Measurements from ENCODE around the gene CD96. TPM values are rescaled to one million over a fixed set of nuclear protein-coding genes. Genes with fewer than 3 reads are reported as not detected.

CD96 gene
- total and polyA plus RNA-seq, 2 donors (not counting 3 experiments of a cell fraction or from before 2014, with no cell fraction given): not detected

DNA sequence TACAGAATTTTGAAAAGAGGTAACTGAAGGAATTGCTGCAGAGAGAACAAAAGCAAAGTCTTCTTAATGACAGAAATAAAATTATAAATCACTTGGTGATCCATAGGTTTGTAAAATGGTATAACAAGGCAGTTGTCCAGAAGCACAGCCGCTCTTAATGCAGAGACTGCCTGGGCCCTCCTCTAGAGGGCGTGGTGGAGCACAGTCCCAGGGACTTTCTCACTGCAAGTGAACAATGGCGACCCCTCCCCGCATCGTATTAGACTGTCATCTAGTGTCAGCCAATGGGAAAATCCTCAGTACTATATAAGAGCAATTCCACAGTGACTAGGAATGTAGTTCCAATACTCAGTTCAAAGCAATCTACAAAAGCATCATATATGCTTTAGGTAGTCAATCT, 79.5 kb downstream of the CD96 start:
- no peak overlapping the region for H2AFZ ChIP-seq (ENCODE audit: low read depth, low read length)
- H3K9ac ChIP-seq (replicated peaks; ENCODE audit: extremely low read depth, insufficient read depth, low read length): no peak overlapping the region
- no peak overlapping the region for H3K4me3 ChIP-seq (replicated peaks in 1 of 3; ENCODE audit: insufficient read depth in 1 of 3, low read depth in 1 of 3, low read length in 3 of 3)
- no peaks in the 10 kb centered on the region for H3K4me1 ChIP-seq (ENCODE audit: control insufficient read depth, extremely low read depth, insufficient read depth, low read length)
- dilution Hi-C loops (cut with MboI; ENCODE audit: extremely low pct_ligation_motif_present, low sequenced_read_pairs) (no loop called here), intact Hi-C loops (cut with micrococcal nuclease) (no loop called here)
- no peak overlapping the region for H3K27ac ChIP-seq (ENCODE audit: insufficient read depth, low read depth, low read length)
- H3K36me3 ChIP-seq (ENCODE audit: control insufficient read depth in 2 of 2, extremely low read depth in 1 of 2, insufficient read depth in 2 of 2, low read length in 2 of 2): no peaks in the 10 kb centered on the region
- no peaks in the 10 kb centered on the region for H3K9me3 ChIP-seq (replicated peaks; ENCODE audit: control insufficient read depth, insufficient read depth, low read length)
- no peaks in the 10 kb centered on the region for H3K79me2 ChIP-seq (ENCODE audit: control insufficient read depth, insufficient read depth, low read length)
- DNase-seq (ENCODE audit: low read depth, low spot score): peak; percentile 8
- POLR2A ChIA-PET: no interaction called here
- CTCF ChIA-PET: no interaction called here
- TF ChIP-seq CTCF (IDR thresholded peaks at IDR 0.05; ENCODE audit: extremely low read depth in 1 of 2, insufficient read depth in 1 of 2, low read depth in 1 of 2, low read length in 2 of 2): peak; percentile 26 to 34
- TF ChIP-seq FOS (IDR thresholded peaks at IDR 0.05; ENCODE audit: borderline replicate concordance, insufficient read depth, low read length): no peak
- TF ChIP-seq POLR2AphosphoS5 (IDR thresholded peaks at IDR 0.05; ENCODE audit: insufficient read depth, low read depth, low read length): no peak
- no peak for TF ChIP-seq GATA2 (IDR thresholded peaks at IDR 0.05; ENCODE audit: insufficient read depth, insufficient read length, low read depth, low read length)
- no TSS peak for BruUV-seq (replicated peaks)
- H3K27me3 ChIP-seq (ENCODE audit: control insufficient read depth in 2 of 2, insufficient read depth in 2 of 2, low read length in 2 of 2): peaks cover 3 to 7% of the 10 kb centered on the region in 2 experiments
- FAIRE-seq: no peak
- no peaks in the 10 kb centered on the region for H3K9me1 ChIP-seq (replicated peaks; ENCODE audit: control insufficient read depth, extremely low read depth, insufficient read depth, low read length)
- no peak overlapping the region for H3K4me2 ChIP-seq (ENCODE audit: insufficient read depth, low read length)
- no peaks in the 10 kb centered on the region for H4K20me1 ChIP-seq (replicated peaks; ENCODE audit: control insufficient read depth, extremely low read depth, insufficient read depth, low read length)

DNA sequence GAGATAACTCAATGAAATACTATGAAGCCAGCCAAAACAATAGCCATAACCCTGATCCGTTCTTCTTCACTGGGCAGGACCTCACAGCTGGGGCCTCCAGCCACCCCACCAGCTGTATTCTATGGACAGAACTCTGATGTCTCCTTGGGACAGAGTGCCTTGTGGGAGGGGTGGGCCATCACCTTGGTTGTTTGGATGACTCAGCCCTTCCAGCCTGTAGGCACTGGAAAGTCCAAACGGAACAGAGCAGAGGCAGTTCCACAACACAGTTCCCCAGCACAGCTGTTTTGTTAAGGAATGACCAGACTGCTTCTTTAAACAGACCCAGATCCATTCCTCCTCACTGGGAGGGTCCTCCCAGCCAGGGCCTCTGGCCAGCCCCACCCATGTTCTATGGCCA, 85.1 kb downstream of the CD96 start:
- TF ChIP-seq EZH2 (IDR thresholded peaks at IDR 0.05; ENCODE audit: borderline replicate concordance, low read depth, low read length, severe bottlenecking): no peak
- TF ChIP-seq MYC (IDR thresholded peaks at IDR 0.05; ENCODE audit: low read depth, low read length): no peak
- TF ChIP-seq FOS (IDR thresholded peaks at IDR 0.05; ENCODE audit: borderline replicate concordance, insufficient read depth, low read length): no peak
- TF ChIP-seq, protein P1, sequence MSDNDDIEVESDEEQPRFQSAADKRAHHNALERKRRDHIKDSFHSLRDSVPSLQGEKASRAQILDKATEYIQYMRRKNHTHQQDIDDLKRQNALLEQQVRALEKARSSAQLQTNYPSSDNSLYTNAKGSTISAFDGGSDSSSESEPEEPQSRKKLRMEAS (IDR thresholded peaks at IDR 0.05; ENCODE audit: insufficient read depth, insufficient read length): no peak
- TF ChIP-seq POLR2A (IDR thresholded peaks at IDR 0.05; ENCODE audit: low read depth, low read length): no peak
- no peak for TF ChIP-seq CTCF (IDR thresholded peaks at IDR 0.05; ENCODE audit: extremely low read depth in 1 of 2, insufficient read depth in 1 of 2, low read depth in 1 of 2, low read length in 2 of 2)
- TF ChIP-seq JUN (IDR thresholded peaks at IDR 0.05; ENCODE audit: borderline replicate concordance, insufficient read depth, insufficient read length, low read depth): no peak
- no peak for TF ChIP-seq POLR2AphosphoS5 (IDR thresholded peaks at IDR 0.05; ENCODE audit: insufficient read depth, low read depth, low read length)
- TF ChIP-seq GATA2 (IDR thresholded peaks at IDR 0.05; ENCODE audit: insufficient read depth, insufficient read length, low read depth, low read length): no peak
- Histone ChIP-seq H4K20me1 (replicated peaks; ENCODE audit: control insufficient read depth, extremely low read depth, insufficient read depth, low read length) (no peaks in the 10 kb centered on the region), H3K4me3 (replicated peaks in 1 of 3; ENCODE audit: insufficient read depth in 1 of 3, low read depth in 1 of 3, low read length in 3 of 3) (no peak overlapping the region), H3K4me1 (ENCODE audit: control insufficient read depth, extremely low read depth, insufficient read depth, low read length) (no peaks in the 10 kb centered on the region), H3K9me3 (replicated peaks; ENCODE audit: control insufficient read depth, insufficient read depth, low read length) (no peaks in the 10 kb centered on the region), H3K36me3 (ENCODE audit: control insufficient read depth in 2 of 2, extremely low read depth in 1 of 2, insufficient read depth in 2 of 2, low read length in 2 of 2) (no peaks in the 10 kb centered on the region), H3K4me2 (ENCODE audit: insufficient read depth, low read length) (no peak overlapping the region), H2AFZ (ENCODE audit: low read depth, low read length) (no peak overlapping the region), H3K79me2 (ENCODE audit: control insufficient read depth, insufficient read depth, low read length) (no peaks in the 10 kb centered on the region), H3K9me1 (replicated peaks; ENCODE audit: control insufficient read depth, extremely low read depth, insufficient read depth, low read length) (no peaks in the 10 kb centered on the region), H3K27me3 (ENCODE audit: control insufficient read depth in 2 of 2, insufficient read depth in 2 of 2, low read length in 2 of 2) (peaks cover 0 to 6% of the 10 kb centered on the region in 2 experiments), H3K9ac (replicated peaks; ENCODE audit: extremely low read depth, insufficient read depth, low read length) (no peak overlapping the region), H3K27ac (ENCODE audit: insufficient read depth, low read depth, low read length) (no peak overlapping the region)
- FAIRE-seq (no peak), DNase-seq (ENCODE audit: low read depth, low spot score) (no peak)
- ChIA-PET CTCF (no interaction called here), POLR2A (no interaction called here)
- no TSS peak for BruUV-seq (replicated peaks)
- intact Hi-C loops (cut with micrococcal nuclease) (no loop called here), dilution Hi-C loops (cut with MboI; ENCODE audit: extremely low pct_ligation_motif_present, low sequenced_read_pairs) (no loop called here)

All from endothelial cell of umbilical vein (primary cell).